ENCODE data around the gene C13orf46. TPM values are rescaled to one million over a fixed set of nuclear protein-coding genes. Genes with fewer than 3 reads are reported as not detected.

The C13orf46 gene
- polyA plus RNA-seq, 1 experiment = 0.65 TPM

GRCh38 chr13:114017028-114017630 lies 43.3 kb upstream of the C13orf46 start:
- peak; percentile 23; the same call in 1 of the 2 replicates for TF ChIP-seq CTCF (IDR thresholded peaks at IDR 0.05; ENCODE audit: insufficient read depth, low read depth, low read length)
- peaks cover 63% of the 10 kb centered on the region for H3K36me3 ChIP-seq (ENCODE audit: control insufficient read depth, insufficient read depth, low read length)
- H3K4me3 ChIP-seq (ENCODE audit: low read depth, low read length) = no peak overlapping the region
- H3K27me3 ChIP-seq (ENCODE audit: control insufficient read depth, insufficient read depth, low read length) = no peaks in the 10 kb centered on the region
- no peak for DNase-seq (ENCODE audit: low read depth)
- POLR2A ChIA-PET = no interaction called here
- CTCF ChIA-PET = no interaction called here

- DNase-seq (ENCODE audit: low read depth) = no peak
- Histone ChIP-seq H3K27me3 (ENCODE audit: control insufficient read depth, insufficient read depth, low read length) (no peaks in the 10 kb centered on the region), H3K36me3 (ENCODE audit: control insufficient read depth, insufficient read depth, low read length) (peaks cover 60% of the 10 kb centered on the region), H3K4me3 (ENCODE audit: low read depth, low read length) (no peak overlapping the region)
- TF ChIP-seq CTCF (IDR thresholded peaks at IDR 0.05; ENCODE audit: insufficient read depth, low read depth, low read length) = no peak
- ChIA-PET CTCF (interaction anchor here (0.9 to 1.9 kb wide), 2 partner anchors 9 to 33 kb away, joined by 3 to 7 read pairs; no protein-coding TSS in a partner anchor), POLR2A (no interaction called here)
Measured at GRCh38 chr13:114016321-114017027, 42.6 kb upstream of the C13orf46 start.

GRCh38 chr13:114015969-114016295 lies 42.1 kb upstream of the C13orf46 start:
- no peak for DNase-seq (ENCODE audit: low read depth)
- Histone ChIP-seq H3K27me3 (ENCODE audit: control insufficient read depth, insufficient read depth, low read length) (no peaks in the 10 kb centered on the region), H3K4me3 (ENCODE audit: low read depth, low read length) (no peak overlapping the region), H3K36me3 (ENCODE audit: control insufficient read depth, insufficient read depth, low read length) (peaks cover 55% of the 10 kb centered on the region)
- ChIA-PET CTCF (interaction anchor here (0.6 to 1.9 kb wide), 4 partner anchors 10 to 209 kb away, joined by 3 to 7 read pairs (median 4); no protein-coding TSS in a partner anchor), POLR2A (interaction anchor here (0.5 kb wide), 1 partner anchor 12 kb away, joined by 4 read pairs; no protein-coding TSS in a partner anchor)
- no peak for TF ChIP-seq CTCF (IDR thresholded peaks at IDR 0.05; ENCODE audit: insufficient read depth, low read depth, low read length)

- Histone ChIP-seq H3K36me3 (ENCODE audit: control insufficient read depth, insufficient read depth, low read length) (peaks cover 51% of the 10 kb centered on the region), H3K4me3 (ENCODE audit: low read depth, low read length) (no peak overlapping the region), H3K27me3 (ENCODE audit: control insufficient read depth, insufficient read depth, low read length) (no peaks in the 10 kb centered on the region)
- CTCF ChIA-PET = interaction anchor here (0.6 to 1.9 kb wide), 4 partner anchors 11 to 209 kb away, joined by 3 to 7 read pairs (median 4); no protein-coding TSS in a partner anchor
- no peak for TF ChIP-seq CTCF (IDR thresholded peaks at IDR 0.05; ENCODE audit: insufficient read depth, low read depth, low read length)
- POLR2A ChIA-PET = interaction anchor here (0.5 kb wide), 1 partner anchor 13 kb away, joined by 4 read pairs; no protein-coding TSS in a partner anchor
- peak; percentile 84 for DNase-seq (ENCODE audit: low read depth)
Measured at GRCh38 chr13:114015111-114015968, 41.5 kb upstream of the C13orf46 start.
